GM19035 (cell line): Measurements from ENCODE around the gene MED8.

ENCODE experiments used
- ATAC-seq: cut with Tn5 transposase; IDR thresholded peaks from one replicate; pipeline ENCODE4 v1.9.1; 2021; ENCODE audit not compliant: unreplicated experiment

Gene MED8

GRCh38 chr1:43339584-43340232 lies 49.9 kb downstream of the MED8 start:
- no peak for ATAC-seq

GRCh38 chr1:43338001-43338400 lies 51.6 kb downstream of the MED8 start:
- no peak for ATAC-seq

GRCh38 chr1:43337588-43337987 lies 52.0 kb downstream of the MED8 start, which contains the start of gene MPL:
MPL (plus strand) TSS chr1:43337818; CDS start chr1:43337849, 31 bp downstream.
- ATAC-seq: no peak

GRCh38 chr1:43334453-43335205 lies 55.0 kb downstream of the MED8 start:
- no peak for ATAC-seq
